Superior temporal gyrus (tissue), 1 donor: ENCODE data around the gene BET1L.
"Not testable (repeated sequence)": the region's sequence is repeated elsewhere in the genome, so short reads cannot be mapped to it uniquely, and the experiment has no call there.

Source experiments
- DNase-seq: peaks from one replicate; pipeline ENCODE4 v3.0.0-alpha.2; 2016; ENCODE audit errors: extremely low spot score

BET1L gene

DNA sequence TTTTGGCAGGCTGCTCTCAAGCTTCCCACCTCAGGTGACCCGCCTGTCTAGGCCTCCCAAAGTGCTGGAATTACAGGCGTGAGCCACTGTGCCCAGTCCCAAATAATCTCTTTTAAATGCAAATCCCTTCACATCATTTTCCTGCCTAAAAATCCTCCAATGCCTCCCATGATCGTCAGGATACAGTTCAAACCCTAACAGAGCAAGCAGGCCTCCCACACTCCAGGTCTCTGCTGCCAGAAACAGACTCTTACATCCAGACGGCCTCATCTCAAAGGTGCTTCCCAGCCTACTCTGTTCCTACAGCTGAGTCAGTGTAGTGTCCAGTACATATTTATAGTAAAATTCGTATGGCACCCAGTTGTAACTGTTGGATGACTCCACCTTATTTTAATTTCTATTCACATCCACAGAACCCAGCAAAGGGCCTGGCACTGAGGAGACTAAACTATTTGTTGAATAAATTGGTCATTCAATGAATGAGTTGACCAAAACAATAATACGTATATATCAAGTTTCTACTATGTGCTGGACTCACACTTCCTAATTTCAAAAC, 20.7 kb upstream of the BET1L start:
- no peak for DNase-seq

DNA sequence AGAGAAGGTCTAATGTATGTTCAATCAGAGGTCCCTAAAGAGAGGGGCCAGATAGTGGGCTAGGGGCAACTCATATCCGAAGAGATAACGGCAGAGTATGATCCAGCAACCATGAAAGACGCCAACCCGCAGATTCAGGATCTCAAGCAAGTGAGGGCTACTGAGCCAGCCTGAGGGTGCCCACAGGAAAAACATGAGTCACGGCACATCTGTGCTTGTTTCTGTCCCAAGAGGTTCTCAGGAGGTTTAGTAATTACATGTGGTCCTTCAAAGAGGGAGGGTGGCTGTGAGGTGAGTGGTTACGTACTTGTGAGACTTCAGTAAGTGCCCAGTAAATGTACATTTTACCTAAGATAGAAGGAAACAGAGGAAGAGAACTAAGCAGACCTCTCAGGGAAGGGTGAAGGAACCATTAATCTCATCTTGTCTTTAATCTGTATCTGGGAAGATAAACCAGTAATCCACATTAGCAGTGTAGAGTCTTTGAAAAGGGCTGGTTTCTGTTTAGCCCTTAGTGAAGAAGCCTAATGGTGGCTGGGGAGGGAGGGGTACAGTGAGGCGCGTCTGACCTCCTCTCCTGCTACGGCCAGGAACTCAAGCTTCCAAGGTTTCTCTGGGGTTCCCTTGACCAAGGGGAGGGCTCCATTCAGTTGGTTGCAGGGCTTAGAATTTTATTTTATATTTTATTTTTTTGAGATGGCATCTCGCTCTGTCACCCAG, 18.7 kb upstream of the BET1L start:
- DNase-seq, result no peak

DNA sequence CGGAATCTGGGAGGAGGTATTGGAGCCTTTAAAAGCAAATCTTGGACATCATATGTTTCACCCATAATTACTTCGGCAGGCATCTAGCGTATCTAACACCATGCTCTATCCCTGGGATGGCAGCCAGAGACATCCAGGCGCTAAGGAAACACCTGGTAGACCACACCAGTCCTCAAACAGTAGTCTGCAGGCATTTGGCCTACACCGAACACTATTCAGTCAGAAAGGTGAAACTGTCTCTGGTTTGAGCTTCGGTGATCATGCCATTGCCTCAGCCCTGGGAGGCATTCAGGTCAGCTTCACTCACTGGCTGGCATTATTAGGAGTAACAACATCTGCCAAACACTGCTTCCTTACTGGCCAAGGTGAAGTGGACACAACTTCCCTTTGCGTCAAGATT, 17.2 kb upstream of the BET1L start:
- DNase-seq, result no peak

DNA sequence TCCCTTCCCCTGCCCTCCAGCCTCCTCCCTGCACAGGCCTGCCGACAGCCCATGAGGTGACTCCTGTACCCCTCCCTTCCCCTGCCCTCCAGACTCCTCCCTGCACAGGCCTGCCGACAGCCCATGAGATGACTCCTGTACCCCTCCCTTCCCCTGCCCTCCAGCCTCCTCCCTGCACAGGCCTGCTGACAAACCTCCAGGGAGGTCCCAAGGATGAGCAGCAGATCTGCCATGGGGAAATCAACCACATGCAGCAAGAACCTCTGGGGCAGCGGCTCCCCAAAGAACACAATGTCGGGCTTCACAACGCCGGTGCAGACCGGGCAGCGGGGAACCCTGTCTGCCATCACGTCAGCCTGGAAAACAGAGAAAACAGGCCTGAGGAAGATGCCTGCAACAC, 16.7 kb upstream of the BET1L start:
- no peak for DNase-seq

DNA sequence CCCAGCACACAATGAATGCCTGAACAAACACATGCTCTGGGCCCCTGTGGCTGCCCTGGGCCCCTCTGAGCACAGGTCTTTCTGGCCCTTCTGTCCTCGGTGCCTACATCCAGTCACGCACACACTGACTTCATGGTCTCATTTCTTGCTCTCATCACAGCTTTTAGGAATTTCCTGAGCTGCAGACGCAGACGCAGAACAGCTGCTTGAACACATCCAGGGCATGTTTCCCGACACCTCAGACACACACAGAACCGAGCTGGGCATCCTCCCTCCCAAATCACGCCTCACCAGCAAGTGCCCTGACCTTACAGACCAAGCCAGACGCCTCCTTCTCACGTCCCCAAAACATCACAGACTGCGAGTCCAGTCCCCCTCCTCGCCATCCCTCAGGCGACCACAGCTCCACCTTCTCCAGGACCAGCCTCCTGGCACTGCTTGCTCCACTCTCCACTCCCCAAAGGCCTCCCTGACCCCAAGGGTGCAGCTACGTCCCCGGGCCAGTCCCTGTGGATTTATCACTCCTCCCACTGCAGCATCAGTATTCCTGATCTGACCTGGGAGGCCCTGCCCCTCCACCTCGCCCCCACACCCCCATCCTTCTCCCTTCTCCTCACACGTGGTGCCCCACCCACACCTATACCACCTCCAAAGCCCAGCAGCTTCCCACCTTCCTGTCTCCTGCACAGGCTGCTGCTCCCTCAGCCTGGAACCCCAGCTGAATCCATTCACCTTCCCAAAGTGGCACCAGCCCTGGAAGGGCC, 16.0 kb upstream of the BET1L start:
- no peak for DNase-seq

DNA sequence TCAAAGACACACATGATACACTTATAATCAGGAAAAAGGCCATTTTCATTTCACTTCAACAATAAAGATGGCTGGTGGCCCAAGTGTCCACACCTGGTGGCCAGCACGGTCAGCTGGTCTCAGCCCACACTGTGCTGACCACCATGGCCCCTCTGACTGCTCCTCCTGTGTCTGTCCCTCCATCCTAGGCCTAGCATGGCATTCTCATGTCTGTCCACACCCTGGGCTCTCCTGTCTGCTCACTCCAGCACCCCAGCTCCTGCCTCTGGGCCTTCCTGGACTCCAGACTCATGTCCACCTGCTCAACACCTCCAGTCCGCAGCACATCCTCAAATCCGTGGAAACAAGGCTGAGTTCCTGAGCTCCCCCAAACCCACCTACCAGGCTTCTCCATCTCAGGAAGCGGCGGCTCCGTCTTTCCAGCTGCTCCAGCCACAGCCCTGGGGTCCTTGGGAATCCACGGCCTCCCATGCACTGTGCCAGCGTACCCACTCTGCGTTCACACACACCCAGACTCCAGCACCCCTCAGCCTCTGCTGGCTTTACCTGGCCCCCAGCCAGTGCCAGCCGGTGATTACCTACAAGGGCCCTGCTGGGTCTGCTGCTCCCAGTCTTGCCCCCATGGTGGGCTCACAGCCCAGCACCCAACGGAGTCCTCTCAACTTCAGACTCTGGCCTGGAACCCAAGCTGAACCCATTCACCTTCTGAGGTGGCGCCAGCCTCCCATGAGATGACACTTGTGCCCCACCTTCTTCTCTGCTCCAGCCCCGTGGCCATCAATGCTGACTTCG, 15.0 kb upstream of the BET1L start:
- DNase-seq, result no peak

DNA sequence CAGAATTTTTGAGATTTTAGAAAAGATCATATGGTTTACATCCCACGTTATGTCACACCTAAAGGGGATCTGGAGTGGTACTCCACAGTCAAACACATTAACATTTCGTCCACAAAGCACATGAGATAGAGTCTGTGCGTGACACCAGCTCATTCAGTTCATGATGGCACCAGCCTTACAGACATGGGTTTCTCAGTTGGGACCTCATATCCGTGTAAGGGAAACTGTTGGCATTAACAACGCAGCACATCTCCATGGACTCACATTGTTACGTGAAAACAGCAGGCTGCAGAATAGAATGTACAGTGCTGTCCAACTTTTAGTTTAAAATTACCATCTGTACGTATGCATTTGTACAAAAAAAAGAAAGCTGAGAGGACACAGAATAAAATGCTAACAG, 14.3 kb upstream of the BET1L start:
- DNase-seq, result peak; percentile 51

DNA sequence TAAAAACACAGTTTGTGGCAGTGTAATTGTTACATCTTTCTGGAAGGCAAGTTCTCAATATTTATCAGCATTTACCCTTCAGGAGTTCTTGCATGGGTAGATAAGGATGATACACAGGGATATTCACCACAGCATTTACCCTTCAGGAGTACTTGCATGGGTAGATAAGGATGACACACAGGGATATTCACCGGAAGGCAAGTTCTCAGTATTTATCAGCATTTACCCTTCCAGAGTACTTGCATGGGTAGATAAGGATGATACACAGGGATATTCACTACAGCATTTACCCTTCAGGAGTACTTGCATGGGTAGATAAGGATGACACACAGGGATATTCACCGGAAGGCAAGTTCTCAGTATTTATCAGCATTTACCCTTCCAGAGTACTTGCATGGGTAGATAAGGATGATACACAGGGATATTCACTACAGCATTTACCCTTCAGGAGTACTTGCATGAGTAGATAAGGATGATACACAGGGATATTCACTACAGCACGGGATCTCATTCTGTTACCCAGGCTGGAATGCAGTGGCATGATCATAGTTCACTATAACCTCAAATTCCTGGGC, 13.5 kb upstream of the BET1L start:
- DNase-seq, result not testable (repeated sequence)

DNA sequence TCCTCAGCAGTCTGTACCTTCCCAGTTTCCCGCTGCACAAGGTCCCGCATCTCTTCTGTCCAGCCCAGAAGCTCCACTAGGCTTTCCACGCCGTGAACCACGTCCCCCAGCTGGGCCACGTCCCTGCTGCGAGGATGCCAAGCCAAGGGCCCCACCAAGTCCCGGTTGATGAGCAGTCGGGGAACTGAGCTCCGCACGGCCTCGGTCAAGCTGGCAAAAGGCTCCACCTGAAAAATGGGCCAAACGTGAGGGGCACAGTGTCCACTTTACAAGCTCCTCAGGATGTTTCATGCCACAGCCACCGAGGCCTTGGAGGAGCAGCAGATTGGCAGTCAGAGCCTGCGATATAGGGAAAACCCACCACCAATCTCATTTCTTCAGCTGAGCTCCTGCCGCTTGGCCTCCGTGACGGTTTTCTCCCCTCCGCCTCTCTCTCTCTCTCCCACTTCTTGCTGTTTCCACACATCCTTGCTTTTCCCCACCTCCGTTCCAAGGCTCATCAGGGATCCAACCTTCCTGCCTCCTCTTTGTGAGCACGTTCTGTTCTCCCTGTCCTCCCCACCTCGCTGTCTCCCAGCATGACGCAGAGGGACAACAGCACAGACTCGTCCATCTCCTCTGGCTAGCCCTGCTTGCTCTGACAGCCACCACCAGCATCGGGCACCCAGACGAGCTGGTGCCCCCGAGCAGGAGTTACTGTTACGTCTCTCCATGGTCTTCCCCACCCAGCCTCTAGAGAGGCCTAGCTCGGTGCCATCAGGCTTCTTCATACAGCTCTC, 11.8 kb upstream of the BET1L start:
- DNase-seq, result no peak

DNA sequence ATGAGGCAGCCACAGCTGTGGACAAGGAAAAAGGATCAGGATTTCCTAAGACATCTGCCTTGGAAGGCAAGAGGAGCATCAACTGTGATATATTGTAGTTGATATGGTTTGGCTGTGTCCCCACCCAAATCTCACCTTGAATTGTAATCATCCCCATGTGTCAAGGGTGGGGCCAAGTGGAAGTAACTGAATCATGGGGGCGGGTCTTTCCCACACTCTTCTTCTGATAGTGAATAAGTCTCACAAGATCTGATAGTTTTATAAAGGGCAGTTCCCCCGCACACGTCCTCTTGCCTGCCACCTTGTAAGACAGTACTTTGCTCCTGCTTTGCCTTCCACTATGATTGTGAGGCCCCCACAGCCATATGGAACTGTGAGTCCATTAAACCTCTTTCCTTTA, 10.5 kb upstream of the BET1L start:
- DNase-seq, result no peak

DNA sequence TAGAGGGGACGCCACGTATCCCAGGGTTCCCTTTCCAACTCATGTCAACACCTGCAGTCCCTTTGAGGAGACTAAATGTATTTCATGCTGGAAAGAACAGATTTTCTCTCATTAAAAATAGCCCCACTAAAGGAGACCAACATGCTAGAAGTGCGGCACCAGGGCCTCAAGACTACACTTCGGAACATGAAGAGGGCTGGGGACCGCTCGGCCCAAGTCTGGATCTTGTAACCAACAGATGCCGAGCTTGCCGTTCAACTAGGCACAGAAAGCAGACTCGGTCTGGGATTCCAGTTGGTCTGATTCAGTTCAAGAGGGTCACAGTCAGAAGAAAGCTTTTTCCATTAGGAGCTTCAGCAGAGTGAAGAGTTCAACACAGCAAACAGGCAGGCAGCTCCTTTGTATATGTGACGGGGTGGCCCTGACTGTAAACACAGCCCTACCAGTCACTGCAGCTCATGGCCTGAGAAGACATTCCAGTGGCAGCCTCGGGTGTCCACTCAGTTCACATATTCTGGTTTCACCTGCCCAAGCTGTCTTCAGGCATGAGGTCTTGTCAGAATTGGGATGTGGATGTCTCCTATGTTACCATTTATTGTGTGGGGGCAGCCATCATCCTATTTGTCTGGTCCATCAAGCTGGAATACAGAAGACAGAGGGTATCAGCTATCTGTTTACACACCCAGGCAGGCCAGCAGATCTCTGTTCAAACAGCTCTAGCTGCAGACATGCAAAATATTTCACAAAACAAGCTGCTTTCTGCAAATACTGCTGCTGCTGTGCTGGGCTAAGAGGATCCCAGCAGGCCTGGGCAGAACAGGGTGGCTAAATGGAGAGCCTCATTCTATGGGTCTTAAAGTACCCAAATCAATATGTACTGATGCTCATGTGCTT, 9.1 kb upstream of the BET1L start:
- no peak for DNase-seq

DNA sequence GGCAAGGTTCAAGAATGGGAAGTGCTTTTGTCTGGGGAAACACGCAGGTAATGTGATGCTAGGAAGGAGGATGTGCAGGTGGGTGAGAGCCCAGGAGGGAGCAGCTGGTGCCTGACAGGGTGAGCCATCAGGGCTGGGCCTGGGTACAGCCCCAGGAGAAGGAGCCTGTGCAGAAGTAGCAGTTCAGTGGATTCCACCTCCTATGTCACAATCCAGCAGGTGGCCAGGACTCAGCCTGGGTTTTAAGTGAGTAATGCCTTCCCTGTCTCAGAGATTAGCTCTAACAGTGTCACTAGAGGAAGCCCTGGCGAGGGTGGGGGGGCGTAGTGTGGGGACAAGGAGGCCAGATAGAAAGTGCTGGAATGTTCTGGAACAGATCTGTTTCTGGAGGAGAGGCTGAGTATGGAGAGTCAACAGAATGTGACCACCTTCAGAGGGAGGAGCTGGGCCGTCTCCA, 8.4 kb upstream of the BET1L start:
- no peak for DNase-seq

DNA sequence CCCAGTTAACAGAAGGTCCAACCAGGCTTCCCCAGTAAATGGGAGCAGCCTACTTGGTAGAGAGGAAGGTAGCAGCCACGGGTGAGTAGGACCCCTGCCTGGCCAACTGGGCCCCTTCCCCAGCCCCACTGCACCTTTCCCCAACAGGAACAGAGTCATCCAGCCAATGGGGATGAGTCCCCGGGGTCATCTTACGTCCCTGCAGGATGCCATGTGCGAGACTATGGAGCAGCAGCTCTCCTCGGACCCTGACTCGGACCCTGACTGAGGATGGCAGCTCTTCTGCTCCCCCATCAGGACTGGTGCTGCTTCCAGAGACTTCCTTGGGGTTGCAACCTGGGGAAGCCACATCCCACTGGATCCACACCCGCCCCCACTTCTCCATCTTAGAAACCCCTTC, 6.9 kb upstream of the BET1L start:
- no peak for DNase-seq

DNA sequence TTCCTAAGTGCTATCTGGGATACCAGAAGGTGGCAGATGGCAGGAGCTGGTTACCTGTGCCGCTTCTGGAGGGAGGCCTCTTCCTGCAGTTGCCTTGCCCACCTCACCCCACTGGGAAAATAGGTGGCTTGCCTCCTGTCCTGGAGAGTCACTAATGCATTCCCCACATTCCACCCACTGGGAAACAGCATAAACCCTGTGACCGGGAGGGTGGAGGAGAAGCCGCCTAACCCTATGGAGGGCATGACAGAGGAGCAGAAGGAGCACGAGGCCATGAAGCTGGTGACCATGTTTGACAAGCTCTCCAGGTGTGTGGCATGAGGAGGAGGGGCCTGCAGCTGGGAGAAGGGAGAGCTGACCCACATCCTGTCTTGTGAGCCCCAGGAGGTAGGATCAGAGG, 5.9 kb upstream of the BET1L start:
- DNase-seq, result no peak

DNA sequence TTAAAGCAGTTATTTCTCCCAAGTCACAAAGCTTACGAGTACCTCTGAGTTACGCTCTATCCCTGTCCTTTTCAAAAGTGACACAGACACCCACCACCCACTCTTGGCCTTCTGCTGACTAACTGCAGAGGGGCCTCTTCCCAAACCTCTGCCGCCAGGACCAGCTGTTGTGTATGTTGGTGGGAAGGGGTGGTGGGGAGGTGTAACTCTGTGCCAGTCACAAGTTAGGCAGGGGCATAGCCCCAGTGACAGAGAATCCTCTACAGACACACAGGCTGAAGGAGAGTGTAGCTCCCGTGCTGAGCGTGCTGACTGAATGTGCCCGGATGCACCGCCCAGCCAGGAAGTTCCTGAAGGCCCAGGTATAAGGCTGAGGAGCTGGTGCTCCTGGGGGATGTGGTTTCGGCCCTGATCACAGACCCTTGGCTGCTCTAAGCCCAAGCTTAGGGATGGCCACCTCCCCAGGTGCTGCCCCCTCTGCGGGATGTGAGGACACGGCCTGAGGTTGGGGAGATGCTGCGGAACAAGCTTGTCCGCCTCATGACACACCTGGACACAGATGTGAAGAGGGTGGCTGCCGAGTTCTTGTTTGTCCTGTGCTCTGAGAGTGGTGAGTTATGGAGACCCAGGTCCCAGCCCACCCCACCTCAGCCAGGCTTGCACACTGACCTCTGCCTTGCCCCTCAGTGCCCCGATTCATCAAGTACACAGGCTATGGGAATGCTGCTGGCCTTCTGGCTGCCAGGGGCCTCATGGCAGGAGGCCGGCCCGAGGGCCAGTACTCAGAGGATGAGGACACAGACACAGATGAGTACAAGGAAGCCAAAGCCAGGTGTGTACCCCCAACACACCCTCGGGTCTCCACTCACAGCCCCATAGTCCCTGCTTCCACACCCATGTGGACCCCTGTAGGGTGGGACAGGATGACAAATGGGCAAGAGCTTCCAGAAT, 5.2 kb upstream of the BET1L start:
- DNase-seq, result no peak

DNA sequence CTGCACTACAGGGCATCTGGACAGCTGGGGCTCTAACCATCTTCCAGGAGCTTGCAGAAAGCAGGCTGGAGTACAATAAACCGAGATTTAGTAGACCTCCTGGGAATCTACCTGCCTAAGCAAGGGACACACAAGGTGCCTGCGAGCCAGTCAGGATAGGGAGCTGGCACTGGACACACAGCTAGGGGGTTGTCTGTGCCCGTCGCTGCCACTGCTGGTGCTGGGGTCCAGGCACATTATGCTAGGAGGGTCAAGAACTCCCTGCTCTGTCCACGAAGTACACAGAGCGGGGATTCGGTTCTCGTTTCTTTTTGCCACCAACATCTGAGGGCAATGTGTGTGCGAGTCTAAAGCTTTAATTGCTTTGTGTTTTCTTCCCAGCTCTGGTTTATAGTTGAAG, 4.5 kb upstream of the BET1L start:
- no peak for DNase-seq

DNA sequence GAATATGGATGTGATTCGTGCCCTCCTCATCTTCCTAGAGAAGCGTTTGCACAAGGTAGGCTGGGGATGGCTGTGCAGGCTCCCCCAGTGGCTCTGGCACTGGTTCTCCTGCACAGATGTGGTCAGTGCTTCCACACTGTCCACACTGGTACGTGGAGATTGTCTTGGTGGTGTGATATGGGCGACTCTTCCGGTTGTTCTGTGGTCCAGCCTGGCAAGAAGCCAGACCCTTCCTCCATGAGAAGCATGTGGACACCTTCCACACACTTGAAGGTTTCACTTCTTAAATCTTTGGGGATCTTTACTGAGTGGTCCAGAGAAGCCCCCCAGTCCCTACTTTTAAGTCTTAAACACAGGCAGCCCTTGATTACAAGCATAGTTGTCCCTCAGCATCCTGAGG, 4.1 kb upstream of the BET1L start:
- no peak for DNase-seq

DNA sequence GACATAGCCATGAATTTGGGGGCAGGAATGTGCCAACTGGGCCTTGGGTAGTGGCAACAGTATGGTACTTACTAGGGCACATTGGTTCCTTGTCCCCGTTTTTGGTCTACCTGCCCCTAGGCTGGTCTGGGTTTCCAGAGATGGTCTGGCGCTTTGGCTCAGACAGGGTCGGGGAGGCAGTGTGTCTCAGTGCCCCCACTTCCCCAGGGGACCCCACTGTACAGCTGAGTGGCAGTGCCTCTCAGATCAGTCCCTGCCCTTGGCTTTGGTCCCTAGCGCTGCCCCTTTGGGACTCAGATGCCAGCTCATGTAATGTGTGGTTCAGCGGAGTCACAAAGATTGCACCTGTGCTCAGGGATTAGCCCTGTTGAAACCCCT, 3.6 kb upstream of the BET1L start:
- DNase-seq, result no peak
